ENCODE data around the gene CLK2. TPM values are rescaled to one million over a fixed set of nuclear protein-coding genes. Genes with fewer than 3 reads are reported as not detected.

The CLK2 gene
- total and polyA plus RNA-seq, 2 of the 13 experiments (the other 11 are each of a cell fraction or from before 2014, with no cell fraction given), result 20.1 to 73.5 TPM

DNA sequence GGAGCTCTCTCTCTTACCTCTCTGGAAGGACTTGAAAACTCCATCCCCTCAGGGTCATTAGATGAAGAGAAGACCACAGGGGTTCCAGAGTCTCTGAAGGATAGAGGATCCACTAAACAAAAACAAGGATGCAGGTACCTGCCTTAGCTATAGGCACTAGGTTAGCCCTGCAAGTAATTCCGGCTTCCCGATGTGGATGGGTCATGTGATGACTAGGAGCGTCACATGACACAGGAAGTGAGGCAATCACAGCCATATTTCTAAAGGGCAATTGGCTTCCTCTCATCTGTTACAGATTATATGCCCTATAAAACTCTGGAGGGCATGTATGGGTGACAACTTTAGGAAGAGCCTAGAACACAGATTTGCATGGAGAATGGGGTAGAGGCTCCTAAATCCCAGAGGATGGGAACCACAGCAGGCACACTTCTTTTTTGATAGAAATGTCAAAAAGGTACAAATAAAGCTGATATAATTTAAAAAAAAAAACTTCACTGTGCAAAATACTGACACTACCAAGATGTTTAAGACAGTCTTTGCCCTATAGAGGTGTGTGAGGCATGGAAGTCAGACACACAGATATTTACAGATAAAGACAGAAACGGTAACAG lies 32.1 kb downstream of the CLK2 start (continued):
- peak; percentile 49 for TF ChIP-seq ZFX (CRISPR knock-in tag; IDR thresholded peaks at IDR 0.05; ENCODE audit: low read depth)
- TF ChIP-seq ISL2 (CRISPR knock-in tag; IDR thresholded peaks at IDR 0.05), result 0 out of 2 replicates have a peak, but pooled peaks have one; percentile 35
- TF ChIP-seq PHF21A (CRISPR knock-in tag; IDR thresholded peaks at IDR 0.05), result peak; percentile 58; the same call in 1 of the 2 replicates
- no peak for TF ChIP-seq ZNF234 (CRISPR knock-in tag; conservative IDR thresholded peaks at IDR 0.05)
- no peak for TF ChIP-seq RELA (CRISPR knock-in tag; IDR thresholded peaks at IDR 0.05)
- TF ChIP-seq, protein P1, sequence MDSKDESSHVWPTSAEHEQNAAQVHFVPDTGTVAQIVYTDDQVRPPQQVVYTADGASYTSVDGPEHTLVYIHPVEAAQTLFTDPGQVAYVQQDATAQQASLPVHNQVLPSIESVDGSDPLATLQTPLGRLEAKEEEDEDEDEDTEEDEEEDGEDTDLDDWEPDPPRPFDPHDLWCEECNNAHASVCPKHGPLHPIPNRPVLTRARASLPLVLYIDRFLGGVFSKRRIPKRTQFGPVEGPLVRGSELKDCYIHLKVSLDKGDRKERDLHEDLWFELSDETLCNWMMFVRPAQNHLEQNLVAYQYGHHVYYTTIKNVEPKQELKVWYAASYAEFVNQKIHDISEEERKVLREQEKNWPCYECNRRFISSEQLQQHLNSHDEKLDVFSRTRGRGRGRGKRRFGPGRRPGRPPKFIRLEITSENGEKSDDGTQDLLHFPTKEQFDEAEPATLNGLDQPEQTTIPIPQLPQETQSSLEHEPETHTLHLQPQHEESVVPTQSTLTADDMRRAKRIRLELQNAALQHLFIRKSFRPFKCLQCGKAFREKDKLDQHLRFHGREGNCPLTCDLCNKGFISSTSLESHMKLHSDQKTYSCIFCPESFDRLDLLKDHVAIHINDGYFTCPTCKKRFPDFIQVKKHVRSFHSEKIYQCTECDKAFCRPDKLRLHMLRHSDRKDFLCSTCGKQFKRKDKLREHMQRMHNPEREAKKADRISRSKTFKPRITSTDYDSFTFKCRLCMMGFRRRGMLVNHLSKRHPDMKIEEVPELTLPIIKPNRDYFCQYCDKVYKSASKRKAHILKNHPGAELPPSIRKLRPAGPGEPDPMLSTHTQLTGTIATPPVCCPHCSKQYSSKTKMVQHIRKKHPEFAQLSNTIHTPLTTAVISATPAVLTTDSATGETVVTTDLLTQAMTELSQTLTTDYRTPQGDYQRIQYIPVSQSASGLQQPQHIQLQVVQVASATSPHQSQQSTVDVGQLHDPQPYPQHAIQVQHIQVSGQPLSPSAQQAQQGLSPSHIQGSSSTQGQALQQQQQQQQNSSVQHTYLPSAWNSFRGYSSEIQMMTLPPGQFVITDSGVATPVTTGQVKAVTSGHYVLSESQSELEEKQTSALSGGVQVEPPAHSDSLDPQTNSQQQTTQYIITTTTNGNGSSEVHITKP (CRISPR knock-in tag; IDR thresholded peaks at IDR 0.05; ENCODE audit: low read depth), result 0 out of 2 replicates have a peak, but pooled peaks have one; percentile 41
- TF ChIP-seq CREB1 (IDR thresholded peaks at IDR 0.05), result peak; percentile 73
- TF ChIP-seq CREB1 (CRISPR knock-in tag; IDR thresholded peaks at IDR 0.05), result peak; percentile 77
- TF ChIP-seq HCFC1 (IDR thresholded peaks at IDR 0.05; ENCODE audit: low read depth, low read length), result peak; percentile 81
- peak; percentile 60; the same call in 1 of the 2 replicates for TF ChIP-seq ZNF335 (CRISPR knock-in tag; IDR thresholded peaks at IDR 0.05)
- 0 out of 2 replicates have a peak, but pooled peaks have one; percentile 38 for TF ChIP-seq ZNF331 (CRISPR knock-in tag; IDR thresholded peaks at IDR 0.05)
- TF ChIP-seq, protein P2, sequence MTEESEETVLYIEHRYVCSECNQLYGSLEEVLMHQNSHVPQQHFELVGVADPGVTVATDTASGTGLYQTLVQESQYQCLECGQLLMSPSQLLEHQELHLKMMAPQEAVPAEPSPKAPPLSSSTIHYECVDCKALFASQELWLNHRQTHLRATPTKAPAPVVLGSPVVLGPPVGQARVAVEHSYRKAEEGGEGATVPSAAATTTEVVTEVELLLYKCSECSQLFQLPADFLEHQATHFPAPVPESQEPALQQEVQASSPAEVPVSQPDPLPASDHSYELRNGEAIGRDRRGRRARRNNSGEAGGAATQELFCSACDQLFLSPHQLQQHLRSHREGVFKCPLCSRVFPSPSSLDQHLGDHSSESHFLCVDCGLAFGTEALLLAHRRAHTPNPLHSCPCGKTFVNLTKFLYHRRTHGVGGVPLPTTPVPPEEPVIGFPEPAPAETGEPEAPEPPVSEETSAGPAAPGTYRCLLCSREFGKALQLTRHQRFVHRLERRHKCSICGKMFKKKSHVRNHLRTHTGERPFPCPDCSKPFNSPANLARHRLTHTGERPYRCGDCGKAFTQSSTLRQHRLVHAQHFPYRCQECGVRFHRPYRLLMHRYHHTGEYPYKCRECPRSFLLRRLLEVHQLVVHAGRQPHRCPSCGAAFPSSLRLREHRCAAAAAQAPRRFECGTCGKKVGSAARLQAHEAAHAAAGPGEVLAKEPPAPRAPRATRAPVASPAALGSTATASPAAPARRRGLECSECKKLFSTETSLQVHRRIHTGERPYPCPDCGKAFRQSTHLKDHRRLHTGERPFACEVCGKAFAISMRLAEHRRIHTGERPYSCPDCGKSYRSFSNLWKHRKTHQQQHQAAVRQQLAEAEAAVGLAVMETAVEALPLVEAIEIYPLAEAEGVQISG (CRISPR knock-in tag; IDR thresholded peaks at IDR 0.05), result peak; percentile 86
- peak; percentile 23; the same call in 1 of the 2 replicates for TF ChIP-seq ZNF644 (CRISPR knock-in tag; IDR thresholded peaks at IDR 0.05; ENCODE audit: low read depth)
- TF ChIP-seq MYNN (CRISPR knock-in tag; IDR thresholded peaks at IDR 0.05; ENCODE audit: low read depth), result no peak
- peak; percentile 74; the same call in 1 of the 2 replicates for TF ChIP-seq NR2C2 (CRISPR knock-in tag; IDR thresholded peaks at IDR 0.05; ENCODE audit: borderline replicate concordance)
- TF ChIP-seq ZNF678 (CRISPR knock-in tag; IDR thresholded peaks at IDR 0.05), result no peak
- TF ChIP-seq GATAD1 (CRISPR knock-in tag; IDR thresholded peaks at IDR 0.05), result peak; percentile 97
- 0 out of 2 replicates have a peak, but pooled peaks have one; percentile 51 for TF ChIP-seq MIER3 (CRISPR knock-in tag; IDR thresholded peaks at IDR 0.05; ENCODE audit: borderline replicate concordance)
- TF ChIP-seq DMAP1 (CRISPR knock-in tag; IDR thresholded peaks at IDR 0.05), result peak; percentile 41; the same call in 1 of the 2 replicates
- TF ChIP-seq, protein P3, sequence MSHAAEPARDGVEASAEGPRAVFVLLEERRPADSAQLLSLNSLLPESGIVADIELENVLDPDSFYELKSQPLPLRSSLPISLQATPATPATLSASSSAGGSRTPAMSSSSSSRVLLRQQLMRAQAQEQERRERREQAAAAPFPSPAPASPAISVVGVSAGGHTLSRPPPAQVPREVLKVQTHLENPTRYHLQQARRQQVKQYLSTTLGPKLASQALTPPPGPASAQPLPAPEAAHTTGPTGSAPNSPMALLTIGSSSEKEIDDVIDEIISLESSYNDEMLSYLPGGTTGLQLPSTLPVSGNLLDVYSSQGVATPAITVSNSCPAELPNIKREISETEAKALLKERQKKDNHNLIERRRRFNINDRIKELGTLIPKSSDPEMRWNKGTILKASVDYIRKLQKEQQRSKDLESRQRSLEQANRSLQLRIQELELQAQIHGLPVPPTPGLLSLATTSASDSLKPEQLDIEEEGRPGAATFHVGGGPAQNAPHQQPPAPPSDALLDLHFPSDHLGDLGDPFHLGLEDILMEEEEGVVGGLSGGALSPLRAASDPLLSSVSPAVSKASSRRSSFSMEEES (CRISPR knock-in tag; IDR thresholded peaks at IDR 0.05), result peak; percentile 89

Data from HepG2 (cell line).